HG03571 (cell line): ENCODE measurements around the gene MAD2L2.
"Not testable (repeated sequence)": the region's sequence is repeated elsewhere in the genome, so short reads cannot be mapped to it uniquely, and the experiment has no call there.

Experiments
- ATAC-seq: cut with Tn5 transposase; IDR thresholded peaks from one replicate; pipeline ENCODE4 v1.9.1; 2021; ENCODE audit not compliant: unreplicated experiment

MAD2L2 gene

DNA sequence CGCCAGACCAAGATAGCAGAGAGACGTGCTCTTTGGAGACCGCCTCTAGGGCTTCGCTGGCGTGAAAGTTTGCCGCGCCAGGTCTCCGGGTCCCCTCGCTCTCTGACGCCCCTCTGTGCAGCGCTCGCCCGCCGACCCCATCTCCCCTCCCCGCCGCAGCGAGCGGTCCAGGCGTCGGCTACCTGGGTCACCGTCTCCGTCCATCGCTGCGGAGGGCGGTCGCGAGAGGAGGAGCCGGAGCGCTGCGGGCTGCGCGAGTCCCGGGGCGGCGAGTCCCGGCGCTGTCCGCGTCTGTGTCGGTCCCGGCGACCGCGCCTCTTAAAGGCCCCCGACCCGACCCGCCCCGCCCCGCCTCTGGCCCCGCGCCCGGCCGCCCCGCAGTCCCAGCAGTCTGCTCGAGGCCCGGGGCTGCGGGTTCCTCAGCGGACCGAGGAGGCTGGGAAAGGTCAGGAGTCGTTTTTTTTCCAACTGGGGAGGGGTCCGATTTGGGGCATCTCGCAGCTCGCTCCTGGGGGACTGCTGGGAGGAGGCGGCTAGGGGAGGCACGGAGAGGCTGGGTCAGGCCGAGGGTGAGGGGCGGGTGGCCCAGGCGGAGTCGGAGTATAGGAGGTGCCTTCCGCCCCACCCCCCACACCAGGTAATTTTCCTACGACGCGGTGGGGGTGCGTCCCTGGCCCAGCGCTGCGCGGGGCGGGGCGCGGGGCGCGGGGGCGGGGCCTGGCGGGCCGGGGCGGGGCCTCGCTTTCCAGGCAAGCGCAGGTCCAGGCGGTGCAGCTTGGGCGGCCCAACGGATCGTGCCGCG, 26.6 kb downstream of the MAD2L2 start, which contains the start of the genes FBXO2 and FBXO44:
FBXO2 (minus strand) TSS at position 293 of the 802 bp plus-strand sequence; CDS start at position 204, 89 bp downstream.
FBXO44 (plus strand) TSS at position 741 of the 802 bp plus-strand sequence. CDS start 959 bp downstream, outside the sequence.
- ATAC-seq = peak; percentile 62

DNA sequence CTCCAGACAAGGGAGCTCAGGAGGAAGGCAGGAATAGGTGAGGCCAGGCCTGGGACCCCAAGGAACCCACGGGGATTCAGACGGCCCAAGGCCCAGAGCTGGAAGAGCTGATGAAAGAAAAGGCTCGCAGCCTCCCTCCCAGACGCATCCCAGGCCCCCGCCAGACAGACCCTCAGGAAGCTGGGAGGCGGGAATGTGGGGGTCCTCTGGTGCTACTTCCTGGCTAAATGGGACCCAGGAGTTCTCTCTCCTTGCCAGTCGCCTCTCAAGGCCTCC, 27.1 kb downstream of the MAD2L2 start:
- ATAC-seq = no peak

DNA sequence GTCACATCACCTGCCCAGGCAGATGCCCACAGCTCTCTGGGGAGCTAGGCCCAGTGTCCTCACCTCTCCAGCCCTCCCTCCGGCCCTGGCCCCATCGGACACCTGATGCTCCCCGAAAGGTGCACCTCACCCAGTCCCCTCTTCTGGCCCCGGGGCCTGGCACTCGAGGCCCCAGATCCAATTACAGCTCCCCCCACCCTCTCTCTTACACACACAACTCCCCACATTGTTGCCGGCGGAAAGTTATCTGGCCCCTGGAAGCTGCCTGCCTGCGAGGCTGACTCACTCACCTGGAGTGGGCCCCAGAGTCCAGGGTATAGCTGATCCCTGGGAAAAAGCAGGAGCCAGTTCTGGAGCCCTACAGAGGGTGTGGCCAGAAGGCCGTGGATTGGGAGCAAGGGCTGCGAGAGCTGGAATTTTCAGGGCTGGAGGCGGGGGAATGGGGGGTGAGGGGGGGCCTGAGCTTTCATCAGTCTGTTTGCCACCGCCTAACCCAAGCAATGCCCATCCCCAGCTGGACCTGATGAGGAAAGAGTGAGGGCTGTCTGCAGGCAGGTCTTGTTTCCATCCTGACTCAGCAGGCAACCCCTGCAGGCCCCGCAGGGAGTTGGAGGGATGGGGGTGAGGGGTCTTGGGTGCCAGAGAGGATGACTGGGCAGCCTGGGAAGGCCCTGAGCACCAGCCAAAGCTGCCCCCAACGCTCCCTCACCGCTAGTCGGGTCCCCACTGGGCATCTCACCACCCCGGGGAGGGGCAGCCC, 27.7 kb downstream of the MAD2L2 start:
- ATAC-seq = no peak

DNA sequence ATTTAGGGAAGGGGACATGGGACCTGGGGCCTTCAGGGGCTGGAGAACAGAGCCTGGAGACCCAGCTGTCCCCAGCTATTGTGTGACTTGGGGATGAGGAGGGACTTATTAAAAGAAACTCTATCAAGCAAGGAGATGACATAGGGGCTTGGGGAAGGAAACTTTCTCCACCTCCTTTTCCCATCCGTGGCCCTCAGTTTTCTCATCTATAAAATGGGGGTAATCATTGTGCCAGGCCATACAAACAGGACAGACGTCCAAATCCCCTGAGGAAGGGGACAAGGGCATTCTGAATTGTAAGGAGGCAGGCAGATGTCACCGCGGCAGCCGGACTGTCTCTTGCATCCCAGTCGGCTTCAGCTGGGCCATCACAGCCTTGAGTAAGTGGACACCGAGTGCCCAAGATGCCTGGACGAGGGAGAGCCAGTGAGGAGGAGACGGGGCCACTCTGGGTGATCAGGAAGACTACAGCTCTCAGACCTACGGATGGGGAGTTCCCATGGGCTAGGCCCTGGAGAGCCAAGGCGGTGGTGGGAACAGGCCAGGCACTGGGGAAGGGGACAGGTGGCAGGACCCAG, 28.7 kb downstream of the MAD2L2 start:
- no peak for ATAC-seq

DNA sequence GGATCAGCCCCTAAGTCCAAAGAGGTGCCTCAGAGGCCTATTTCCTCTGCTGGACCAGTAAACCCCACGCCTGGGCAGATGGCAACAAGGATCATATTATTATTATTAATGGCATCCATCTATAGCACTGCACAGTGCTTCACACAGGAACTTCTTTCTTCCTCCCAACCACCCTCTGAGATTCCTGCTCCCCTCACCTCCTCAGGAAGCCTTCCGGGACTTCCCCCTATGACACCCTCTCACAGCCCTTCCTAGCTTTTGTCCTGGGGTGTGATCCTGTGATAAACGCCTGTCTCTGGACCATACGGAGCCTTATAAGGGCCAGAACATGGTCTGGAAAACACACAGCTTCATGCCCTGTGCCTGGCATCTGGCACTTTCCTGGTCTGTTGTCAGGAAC, 29.9 kb downstream of the MAD2L2 start:
- ATAC-seq = no peak

DNA sequence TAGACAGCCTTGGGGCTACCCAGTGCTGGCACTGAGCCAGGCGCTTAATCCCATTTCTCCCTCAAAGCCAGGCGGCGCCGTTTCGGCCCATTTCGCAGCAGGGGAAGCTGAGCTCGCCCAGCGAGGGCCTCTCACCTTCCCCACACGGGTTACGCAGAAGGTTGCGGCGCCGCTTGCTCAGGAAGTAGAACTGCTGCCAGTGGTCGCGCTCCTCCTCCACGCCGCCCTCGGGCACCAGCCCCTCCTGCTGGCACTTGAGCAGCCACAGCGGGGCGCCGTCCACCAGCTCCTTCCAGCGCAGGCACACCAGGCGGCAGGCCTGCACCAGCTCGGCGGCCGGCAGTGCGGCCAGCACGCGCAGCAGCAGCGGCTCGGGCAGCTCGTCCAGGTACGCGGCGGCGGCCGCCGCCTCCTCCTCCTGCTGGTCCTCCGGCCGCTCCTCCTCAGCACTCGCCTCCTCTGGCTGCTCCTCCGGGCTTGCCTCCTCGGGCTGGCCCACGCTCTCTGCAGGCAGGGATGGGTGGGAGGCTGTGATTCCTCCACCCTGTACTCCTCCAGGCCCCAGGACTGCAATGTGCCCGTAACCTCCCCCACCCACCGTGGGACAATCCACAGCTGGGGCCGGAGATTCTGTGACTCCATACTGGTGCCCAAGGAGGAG, 30.5 kb downstream of the MAD2L2 start:
- ATAC-seq = no peak

DNA sequence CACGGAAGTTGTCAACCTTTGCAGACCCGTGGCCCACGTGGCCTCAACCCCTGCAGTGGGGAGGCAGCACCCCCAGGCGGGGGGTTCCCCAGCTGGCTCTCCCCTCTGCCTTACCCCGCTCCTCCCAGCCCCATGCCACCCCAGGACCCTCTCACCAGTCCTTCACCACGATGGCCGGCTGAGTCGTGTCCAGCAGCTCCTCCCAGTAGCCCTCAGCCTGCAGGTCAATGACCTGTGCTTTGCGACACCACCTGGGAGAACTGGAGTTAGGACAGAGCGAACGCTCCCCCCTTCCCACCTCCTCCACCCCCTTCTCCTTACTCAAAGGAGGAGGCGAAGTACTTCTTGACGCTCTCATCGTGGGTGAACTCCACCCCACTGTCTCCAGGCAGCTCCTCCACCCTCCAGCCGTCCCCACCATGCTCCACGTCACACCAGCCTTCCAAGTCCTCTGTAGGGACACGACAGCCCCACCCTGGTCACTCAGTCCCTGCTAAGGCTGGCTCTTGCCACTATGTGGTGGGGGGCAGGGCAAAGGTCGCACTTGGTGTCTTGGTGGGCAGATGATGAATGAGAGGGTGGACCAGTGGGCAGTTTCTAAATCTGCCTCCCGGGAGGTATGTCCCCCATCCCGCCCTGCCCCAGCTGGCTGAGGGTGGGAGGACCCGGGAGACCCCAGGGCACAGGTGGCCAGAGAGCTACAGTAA, 31.2 kb downstream of the MAD2L2 start:
- no peak for ATAC-seq

DNA sequence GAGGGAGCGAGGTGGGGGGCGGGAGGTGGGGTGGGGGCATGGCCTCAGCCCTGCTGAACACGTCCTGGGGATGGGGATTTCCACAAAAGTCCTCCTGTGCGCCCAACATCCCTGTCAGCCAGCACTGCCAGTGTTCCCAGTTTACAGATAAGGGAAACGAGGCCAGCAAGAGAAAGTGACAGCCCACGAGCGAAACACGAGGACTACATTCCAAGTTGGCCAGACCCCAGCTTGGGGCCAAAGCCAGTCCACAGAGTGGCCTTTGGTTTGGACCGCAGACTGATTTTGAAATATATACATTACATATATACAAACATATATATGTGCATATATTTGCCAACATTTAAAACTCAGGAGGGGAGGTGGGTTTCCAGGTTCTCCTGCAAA, 31.7 kb downstream of the MAD2L2 start:
- no peak for ATAC-seq

DNA sequence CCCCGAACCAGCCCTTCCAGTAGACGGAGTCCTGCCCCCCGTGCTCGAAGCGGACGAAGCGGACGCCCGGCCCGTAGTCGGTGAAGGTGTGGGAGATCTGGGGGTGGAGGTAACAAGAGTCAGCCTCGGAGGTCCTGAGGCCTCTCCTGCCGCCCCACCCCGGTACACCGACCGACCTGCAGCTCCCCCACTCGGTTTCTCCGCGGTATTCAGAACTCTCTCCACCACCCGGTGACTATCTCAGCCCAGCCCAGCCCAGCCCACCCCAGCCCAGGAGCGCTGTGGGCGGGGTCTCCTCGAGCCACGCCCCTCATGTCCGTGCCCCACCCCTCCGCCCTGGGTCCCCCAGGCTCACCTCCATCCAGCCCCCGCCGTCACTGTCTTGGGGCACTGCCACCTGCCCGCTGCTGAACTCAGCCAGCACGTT, 32.2 kb downstream of the MAD2L2 start:
- ATAC-seq = no peak

DNA sequence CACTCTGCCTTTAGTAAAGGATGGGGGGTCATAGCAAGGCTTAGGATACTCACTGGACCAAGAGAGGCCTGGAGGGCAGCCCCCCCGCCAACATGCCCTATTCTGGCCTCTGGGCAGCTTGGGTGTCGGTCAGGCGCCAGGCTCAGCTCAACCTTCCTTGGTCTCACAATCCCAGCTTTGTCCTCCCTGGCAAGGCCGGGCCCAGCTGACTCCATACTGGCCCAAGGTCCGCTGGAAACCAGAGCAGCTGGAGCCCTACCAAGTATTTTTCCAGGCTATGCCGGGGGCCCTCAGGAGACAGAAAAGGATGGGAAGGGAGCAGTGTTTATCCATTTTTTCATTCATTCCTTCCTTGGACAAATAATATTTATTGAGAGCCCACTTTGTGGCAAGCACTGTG, 32.9 kb downstream of the MAD2L2 start:
- no peak for ATAC-seq

DNA sequence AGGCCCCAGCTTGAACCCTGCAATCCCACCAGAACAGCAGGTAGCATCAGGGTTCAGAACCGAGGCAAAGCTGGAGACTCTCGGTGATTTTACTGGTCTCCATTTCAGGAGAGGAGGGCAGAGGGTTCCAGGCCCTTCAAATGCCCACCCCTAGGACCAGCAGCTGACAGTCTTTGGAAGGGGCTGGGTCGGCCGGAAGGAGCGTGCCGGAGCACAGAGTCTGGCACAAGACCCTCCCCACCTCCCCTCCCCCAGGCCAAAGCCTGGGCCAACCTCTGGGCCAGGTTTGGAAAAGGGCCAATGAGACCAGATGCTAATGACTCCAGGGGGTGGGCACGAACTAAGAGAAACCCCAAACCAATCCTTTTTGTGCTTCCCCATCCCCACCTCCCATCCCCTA, 33.6 kb downstream of the MAD2L2 start:
- no peak for ATAC-seq

DNA sequence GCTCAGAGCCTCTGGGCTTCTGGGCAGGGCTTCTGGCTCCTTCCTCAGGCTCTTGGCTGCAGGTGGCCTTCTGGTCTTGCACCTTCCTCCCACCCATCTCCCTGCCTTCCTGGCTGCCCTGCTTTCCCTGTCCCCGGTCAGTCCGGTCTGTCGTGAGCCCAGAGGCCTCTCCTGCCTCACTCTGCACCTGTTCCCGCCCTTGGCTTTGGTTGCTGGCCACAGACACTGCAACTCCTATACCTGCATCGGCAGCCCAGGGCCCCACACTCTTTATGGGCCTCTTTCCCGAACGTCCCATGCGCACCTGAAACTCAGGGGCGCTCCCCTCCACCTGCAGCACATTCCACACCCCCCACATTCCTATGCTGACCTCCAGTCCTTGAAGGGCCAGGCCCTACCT, 34.6 kb downstream of the MAD2L2 start:
- no peak for ATAC-seq

DNA sequence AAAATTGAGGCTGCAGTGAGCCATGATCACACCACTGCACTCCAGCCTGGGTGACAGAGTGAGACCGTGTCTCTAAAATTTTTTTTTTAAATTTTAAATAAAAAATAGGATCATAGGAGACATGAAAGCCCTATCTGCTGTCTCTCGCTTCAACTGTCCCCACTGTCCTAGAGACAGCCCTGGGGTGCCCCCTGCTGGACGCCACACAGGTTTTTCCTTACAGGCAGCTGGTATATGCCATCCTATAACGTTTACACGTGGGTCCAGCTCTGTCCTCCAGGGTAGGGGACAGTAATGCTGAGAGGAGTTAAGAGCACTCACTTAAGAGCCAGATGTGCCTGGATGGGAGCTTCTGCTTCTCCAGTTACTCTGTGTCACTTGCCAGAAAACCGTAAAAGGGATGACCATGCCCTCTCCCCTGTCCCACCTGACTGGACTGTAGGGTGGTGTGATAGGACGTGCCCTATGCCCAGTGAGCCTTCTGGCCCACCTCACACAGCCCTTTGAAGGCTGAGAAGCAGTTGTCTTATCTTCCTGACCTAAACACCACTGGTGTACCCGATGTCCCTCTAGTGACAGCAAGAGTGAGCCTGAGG, 35.2 kb downstream of the MAD2L2 start:
- no peak for ATAC-seq

DNA sequence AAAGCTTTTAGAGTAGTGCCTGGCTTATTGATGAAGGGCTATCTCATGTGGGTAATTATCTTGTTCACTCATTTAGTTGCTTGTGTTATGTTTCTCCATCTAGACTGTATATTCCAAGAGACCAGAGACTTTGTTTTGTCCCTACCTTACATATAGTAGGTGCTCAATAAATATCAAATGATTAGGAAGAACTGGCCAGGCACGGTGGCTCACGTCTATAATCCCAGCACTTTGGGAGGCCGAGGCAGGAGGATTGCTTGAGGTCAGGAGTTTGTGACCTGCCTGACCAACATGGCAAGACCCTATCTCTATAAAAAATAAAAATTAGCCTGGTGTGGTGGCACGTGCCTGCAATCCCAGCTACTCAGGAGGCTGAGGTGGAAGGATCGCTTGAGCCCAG, 35.7 kb downstream of the MAD2L2 start:
- no peak for ATAC-seq

DNA sequence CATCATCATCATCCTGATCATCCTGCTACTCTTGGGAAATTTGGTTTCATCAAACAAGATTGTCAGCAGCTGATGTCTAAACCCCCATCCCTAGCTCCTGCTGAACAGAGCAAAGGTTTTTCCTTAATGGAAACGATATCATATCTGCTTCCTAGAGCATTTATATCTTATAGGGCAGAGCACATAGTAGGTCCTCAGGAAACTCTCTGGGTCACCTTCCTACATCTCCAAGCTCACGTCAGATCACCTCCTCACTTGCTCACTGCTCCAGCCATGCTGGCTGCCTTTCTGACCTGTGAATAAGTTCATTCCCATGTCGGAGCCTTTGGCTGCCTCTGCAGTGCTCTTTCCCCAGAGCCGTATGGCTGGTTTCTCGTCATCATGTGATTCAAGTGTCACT, 37.2 kb downstream of the MAD2L2 start:
- ATAC-seq = no peak

DNA sequence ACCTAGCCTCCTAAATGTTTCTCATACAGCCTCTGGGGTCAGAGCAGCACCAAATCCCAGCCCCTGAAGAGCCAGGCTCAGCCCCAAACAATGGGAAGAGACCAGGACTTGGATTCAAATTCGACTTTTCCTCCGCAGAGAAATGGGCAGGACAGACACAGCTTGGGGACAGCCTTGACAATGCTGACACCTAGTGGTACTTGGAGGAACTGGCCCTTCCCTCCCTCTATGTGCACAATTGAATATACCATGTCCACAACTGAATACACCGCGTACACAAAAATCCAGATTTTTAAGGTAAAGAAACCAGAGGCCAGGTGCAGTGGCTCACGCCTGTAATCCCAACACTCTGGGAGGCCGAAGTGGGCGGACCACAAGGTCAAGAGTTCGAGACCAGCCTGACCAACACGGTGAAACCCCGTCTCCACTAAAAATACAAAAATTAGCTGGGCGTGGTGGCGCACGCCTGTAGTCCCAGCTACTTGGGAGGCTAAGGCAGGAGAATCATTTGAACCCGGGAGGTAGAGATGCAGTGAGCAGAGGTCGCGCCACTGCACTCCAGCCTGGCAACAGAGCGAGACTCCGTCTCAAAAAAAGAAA, 38.4 kb downstream of the MAD2L2 start:
- ATAC-seq = not testable (repeated sequence)

DNA sequence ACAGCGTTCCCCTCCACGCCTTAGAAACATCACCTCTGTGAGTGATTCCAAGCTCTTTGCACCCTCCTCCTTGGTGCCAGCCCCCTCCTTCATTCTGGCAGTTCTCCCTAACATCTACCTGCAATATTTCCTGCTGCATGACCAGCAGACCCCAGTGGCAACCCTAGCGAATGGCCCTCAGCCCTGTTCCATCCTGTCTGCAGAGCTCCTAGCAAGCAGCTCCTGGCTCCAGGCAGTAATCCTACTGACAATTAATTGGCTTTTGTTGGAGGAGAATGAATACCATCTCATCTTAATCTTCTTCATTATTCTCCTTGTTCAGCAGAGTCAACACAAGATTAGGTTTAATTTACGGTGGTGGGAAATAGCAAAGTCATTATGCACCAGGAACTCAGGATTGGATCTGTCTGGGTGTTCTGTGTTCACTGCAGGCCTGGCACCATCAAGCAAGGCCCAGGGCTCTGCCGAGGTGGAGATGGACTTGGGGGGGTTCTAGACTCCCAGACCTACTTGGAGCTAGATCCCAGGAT, 39.1 kb downstream of the MAD2L2 start:
- no peak for ATAC-seq

DNA sequence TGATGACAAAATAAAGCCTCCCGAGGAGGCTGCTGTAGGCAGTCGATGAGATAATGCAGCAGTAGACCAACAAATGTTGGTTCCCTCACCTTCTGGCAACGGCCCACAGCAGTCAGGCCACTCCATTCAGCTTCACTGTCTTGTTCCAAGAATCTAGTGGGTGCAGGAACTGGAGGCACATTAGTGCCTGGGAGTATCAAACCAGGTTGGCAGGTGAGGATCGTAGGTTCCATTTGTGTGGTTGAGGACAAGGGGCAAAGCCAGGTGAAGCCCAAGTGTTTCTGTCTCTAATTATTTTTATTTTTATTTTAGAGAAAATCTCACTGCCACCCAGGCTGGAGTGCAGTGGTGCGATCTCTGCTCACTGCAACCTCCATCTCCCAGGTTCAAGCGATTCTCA, 40.0 kb downstream of the MAD2L2 start:
- ATAC-seq = no peak

DNA sequence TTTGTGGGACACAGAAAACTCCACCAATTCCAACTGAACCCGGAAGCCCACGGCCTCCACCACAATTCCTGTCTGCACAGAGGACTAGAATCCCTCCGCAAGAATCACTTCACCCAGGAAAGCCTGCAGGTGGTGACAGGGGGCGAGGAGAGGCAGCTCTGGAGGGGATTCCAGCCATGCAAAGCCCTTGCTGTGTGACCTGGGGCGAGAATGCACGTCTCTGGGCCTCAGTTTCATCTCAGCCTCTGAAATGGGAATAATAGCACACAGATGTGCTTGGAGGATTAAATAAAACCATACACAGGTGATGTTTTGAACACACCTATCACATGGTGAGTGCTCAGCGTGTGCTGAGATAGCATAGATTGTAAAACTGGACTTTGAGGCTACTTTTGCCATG, 40.8 kb downstream of the MAD2L2 start:
- ATAC-seq = no peak

DNA sequence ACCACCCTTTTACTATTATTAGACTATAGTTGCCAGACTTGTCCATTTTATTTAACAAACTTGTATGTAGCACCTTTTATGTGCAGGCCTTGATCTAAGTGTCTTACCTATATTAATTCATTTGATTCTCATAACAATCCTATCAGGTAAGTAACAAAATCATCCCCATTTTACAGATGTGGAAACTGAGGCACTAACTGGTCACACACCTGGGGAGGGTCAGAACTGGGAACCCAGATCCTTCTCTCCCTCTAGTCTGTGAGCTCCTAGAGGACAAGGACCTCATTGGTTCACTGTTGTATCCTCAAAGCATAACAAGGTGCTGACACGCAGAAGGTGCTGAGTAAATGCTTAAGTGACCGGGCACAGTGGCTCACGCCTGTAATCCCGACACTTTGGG, 41.6 kb downstream of the MAD2L2 start:
- ATAC-seq = no peak
